Suprapubic skin (tissue), 4 donors: ENCODE measurements around the gene CSMD2. TPM values are rescaled to one million over a fixed set of nuclear protein-coding genes. Genes with fewer than 3 reads are reported as not detected.

ENCODE experiments used
- DNase-seq, 2 donors: peaks; one replicate each; pipeline ENCODE4 v3.0.0-alpha.2; 2019; ENCODE audit warnings: low spot score in 2 of 2
- H3K27ac ChIP-seq: fragments of 200-600 bp; sonication (generic); one replicate; pipeline ENCODE4 v1.5.1; 2019
- H3K27me3 ChIP-seq: fragments of 200-600 bp; sonication (generic); one replicate; pipeline ENCODE4 v1.5.1; 2019
- H3K36me3 ChIP-seq: fragments of 200-600 bp; sonication (generic); one replicate; pipeline ENCODE4 v1.5.1; 2019
- H3K4me1 ChIP-seq: fragments of 200-600 bp; sonication (generic); one replicate; pipeline ENCODE4 v1.5.1; 2019
- H3K4me3 ChIP-seq: fragments of 200-600 bp; sonication (generic); one replicate; pipeline ENCODE4 v1.5.1; 2019; ENCODE audit warnings: mild to moderate bottlenecking
- H3K9me3 ChIP-seq: fragments of 200-600 bp; sonication (generic); one replicate; pipeline ENCODE4 v1.5.1; 2019
- CTCF ChIP-seq, 2 donors: fragments of 200-600 bp in 1 of 2; fragments of 450-650 bp in 1 of 2; sonication (generic) in 1 of 2; IDR thresholded peaks; one replicate each; pipeline ENCODE4 v1.5.1; 2016 to 2019; ENCODE audit warnings: antibody characterized with exemption in 2 of 2, mild to moderate bottlenecking in 1 of 2, moderate library complexity in 1 of 2
- EP300 ChIP-seq: sonication (generic); formaldehyde crosslinking; IDR thresholded peaks from one replicate; pipeline ENCODE4 v1.6.1; 2017; ENCODE audit warnings: antibody characterized with exemption
- POLR2A ChIP-seq, 2 donors: fragments of 450-650 bp; IDR thresholded peaks; one replicate each; pipeline ENCODE4 v1.6.1; 2017; ENCODE audit warnings: antibody characterized with exemption in 2 of 2, mild to moderate bottlenecking in 2 of 2, moderate library complexity in 2 of 2
- POLR2AphosphoS5 ChIP-seq, 3 donors: sonication (generic); formaldehyde crosslinking; IDR thresholded peaks; one replicate each; pipeline ENCODE4 v1.6.1; 2017; ENCODE audit warnings: antibody characterized with exemption in 3 of 3
- WGBS: methylation state at CpG from one replicate; pipeline ENCODE4 v1.1.5; 2018; 5-methylcytosine and 5-hydroxymethylcytosine counted together
- total RNA-seq, 4 donors: library from RNA; depleted of rRNA; stranded (reverse); fragments of >200 nt; gene quantifications; one replicate each; pipeline ENCODE4 v1.1.0, GENCODE V29; 2016

The CSMD2 gene
- total RNA-seq, 4 donors from 2014 or later, result 0.08 to 0.55 (median 0.13) TPM

- peaks cover 9% of the 10 kb centered on the region for H3K27me3 ChIP-seq
- 83% methylated on average over 3 of the region's 3 CpGs for WGBS
- no peaks in the 10 kb centered on the region for H3K36me3 ChIP-seq
- no peak overlapping the region for H3K27ac ChIP-seq
- no peaks in the 10 kb centered on the region for H3K9me3 ChIP-seq
- H3K4me3 ChIP-seq, result no peak overlapping the region
- H3K4me1 ChIP-seq, result peaks cover 10% of the 10 kb centered on the region
- no peak for DNase-seq
- TF ChIP-seq EP300 (no peak), CTCF (IDR thresholded peaks at IDR 0.05) (no peak), POLR2A (IDR thresholded peaks at IDR 0.05) (no peak), POLR2AphosphoS5 (IDR thresholded peaks at IDR 0.05) (no peak)
These were observed 176.9 kb downstream of the CSMD2 start for GRCh38 chr1:33988161-33988560.

GRCh38 chr1:33986390-33987095 is 178.5 kb downstream of the CSMD2 start:
- 31% methylated on average over 5 of the region's 5 CpGs for WGBS
- TF ChIP-seq POLR2AphosphoS5 (IDR thresholded peaks at IDR 0.05) (peak in 1 of 3 donors; percentile 21), CTCF (IDR thresholded peaks at IDR 0.05) (no peak)

GRCh38 chr1:33985656-33986055 is 179.4 kb downstream of the CSMD2 start:
- TF ChIP-seq POLR2AphosphoS5 (IDR thresholded peaks at IDR 0.05) (no peak), CTCF (IDR thresholded peaks at IDR 0.05) (no peak), POLR2A (IDR thresholded peaks at IDR 0.05) (no peak), EP300 (no peak)
- Histone ChIP-seq H3K4me1 (peaks cover 10% of the 10 kb centered on the region), H3K9me3 (no peaks in the 10 kb centered on the region), H3K27me3 (peaks cover 16% of the 10 kb centered on the region), H3K36me3 (no peaks in the 10 kb centered on the region), H3K4me3 (no peak overlapping the region), H3K27ac (no peak overlapping the region)
- DNase-seq, result no peak
- 59% methylated on average over 2 of the region's 4 CpGs for WGBS

More at GRCh38 chr1:33986390-33987095, 178.5 kb downstream of the CSMD2 start:
- DNase-seq, result no peak
- H3K27ac ChIP-seq, result no peak overlapping the region
- H3K9me3 ChIP-seq, result no peaks in the 10 kb centered on the region
- H3K4me1 ChIP-seq, result peaks cover 10% of the 10 kb centered on the region
- no peak overlapping the region for H3K4me3 ChIP-seq
- peaks cover 16% of the 10 kb centered on the region for H3K27me3 ChIP-seq
- H3K36me3 ChIP-seq, result no peaks in the 10 kb centered on the region

- H3K9me3 ChIP-seq, result no peaks in the 10 kb centered on the region
- H3K4me3 ChIP-seq, result no peak overlapping the region
- H3K4me1 ChIP-seq, result peaks cover 10% of the 10 kb centered on the region
- H3K27me3 ChIP-seq, result peaks cover 18% of the 10 kb centered on the region
- WGBS, result 58% methylated on average over 11 of the region's 13 CpGs
- H3K27ac ChIP-seq, result no peak overlapping the region
- TF ChIP-seq POLR2A (IDR thresholded peaks at IDR 0.05), result no peak
- no peak for TF ChIP-seq POLR2AphosphoS5 (IDR thresholded peaks at IDR 0.05)
- no peak for TF ChIP-seq CTCF (IDR thresholded peaks at IDR 0.05)
- TF ChIP-seq EP300, result no peak
- no peak for DNase-seq
- H3K36me3 ChIP-seq, result no peaks in the 10 kb centered on the region
These were observed 180.0 kb downstream of the CSMD2 start for GRCh38 chr1:33984906-33985565.

- H3K27ac ChIP-seq, result no peak overlapping the region
- H3K9me3 ChIP-seq, result no peaks in the 10 kb centered on the region
- peaks cover 38% of the 10 kb centered on the region for H3K27me3 ChIP-seq
- 88% methylated on average over 5 of the region's 5 CpGs for WGBS
- H3K4me1 ChIP-seq, result peaks cover 10% of the 10 kb centered on the region
- H3K4me3 ChIP-seq, result no peak overlapping the region
- no peaks in the 10 kb centered on the region for H3K36me3 ChIP-seq
- DNase-seq, result no peak
- TF ChIP-seq POLR2A (IDR thresholded peaks at IDR 0.05) (no peak), POLR2AphosphoS5 (IDR thresholded peaks at IDR 0.05) (no peak), CTCF (IDR thresholded peaks at IDR 0.05) (no peak)
These were observed 182.6 kb downstream of the CSMD2 start for GRCh38 chr1:33982419-33982818.
